Activated CD8-positive, alpha-beta memory T cell treated with anti-CD3 and anti-CD28 coated beads for 24 hours (primary cell): Measurements from ENCODE around the gene NPPB.

Experiments
- DNase-seq: peaks from one replicate; pipeline ENCODE4 v3.0.0-alpha.2; 2020

The NPPB gene

GRCh38 chr1:11831945-11832725, 26.6 kb downstream of the NPPB start:
- DNase-seq = no peak

DNA sequence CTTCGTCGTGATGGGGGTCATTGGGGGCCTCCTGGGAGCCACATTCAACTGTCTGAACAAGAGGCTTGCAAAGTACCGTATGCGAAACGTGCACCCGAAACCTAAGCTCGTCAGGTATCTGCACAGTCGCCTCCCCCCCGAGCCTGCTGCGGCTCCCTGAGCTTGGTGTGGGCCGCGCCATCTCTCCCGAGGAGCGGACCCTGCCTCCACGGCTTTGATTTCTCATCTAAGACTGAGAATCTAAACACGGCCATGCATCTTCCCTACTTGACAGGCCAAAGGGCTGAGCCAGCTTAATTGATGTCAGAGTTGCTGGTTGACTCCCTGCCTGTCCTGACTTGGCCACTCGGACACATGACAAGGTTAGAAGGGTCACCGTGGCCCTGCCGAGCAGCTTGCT, 30.2 kb downstream of the NPPB start:
- DNase-seq = no peak

- no peak for DNase-seq
Measured at GRCh38 chr1:11826946-11827345, 31.8 kb downstream of the NPPB start.

DNA sequence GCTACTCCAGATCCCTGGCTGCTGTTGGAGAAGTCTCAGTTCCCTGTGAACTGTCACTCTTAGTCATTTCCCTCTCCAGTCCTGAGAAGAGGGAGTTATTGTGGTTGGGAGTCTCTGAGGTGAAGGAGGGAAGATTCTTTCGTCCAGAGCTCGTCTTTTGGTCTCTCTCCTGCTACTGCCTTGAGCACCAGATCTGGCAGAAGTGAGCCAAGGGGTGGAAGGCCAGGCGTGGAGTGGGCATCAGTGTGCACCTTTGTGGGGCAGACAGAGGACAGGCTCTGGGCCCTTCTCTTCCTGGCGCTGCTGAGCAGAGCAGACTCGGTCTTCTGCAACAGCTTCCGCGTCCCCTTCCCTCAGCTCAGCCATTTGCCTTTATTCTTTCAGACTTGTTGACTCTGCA, 33.6 kb downstream of the NPPB start:
- DNase-seq = no peak

DNA sequence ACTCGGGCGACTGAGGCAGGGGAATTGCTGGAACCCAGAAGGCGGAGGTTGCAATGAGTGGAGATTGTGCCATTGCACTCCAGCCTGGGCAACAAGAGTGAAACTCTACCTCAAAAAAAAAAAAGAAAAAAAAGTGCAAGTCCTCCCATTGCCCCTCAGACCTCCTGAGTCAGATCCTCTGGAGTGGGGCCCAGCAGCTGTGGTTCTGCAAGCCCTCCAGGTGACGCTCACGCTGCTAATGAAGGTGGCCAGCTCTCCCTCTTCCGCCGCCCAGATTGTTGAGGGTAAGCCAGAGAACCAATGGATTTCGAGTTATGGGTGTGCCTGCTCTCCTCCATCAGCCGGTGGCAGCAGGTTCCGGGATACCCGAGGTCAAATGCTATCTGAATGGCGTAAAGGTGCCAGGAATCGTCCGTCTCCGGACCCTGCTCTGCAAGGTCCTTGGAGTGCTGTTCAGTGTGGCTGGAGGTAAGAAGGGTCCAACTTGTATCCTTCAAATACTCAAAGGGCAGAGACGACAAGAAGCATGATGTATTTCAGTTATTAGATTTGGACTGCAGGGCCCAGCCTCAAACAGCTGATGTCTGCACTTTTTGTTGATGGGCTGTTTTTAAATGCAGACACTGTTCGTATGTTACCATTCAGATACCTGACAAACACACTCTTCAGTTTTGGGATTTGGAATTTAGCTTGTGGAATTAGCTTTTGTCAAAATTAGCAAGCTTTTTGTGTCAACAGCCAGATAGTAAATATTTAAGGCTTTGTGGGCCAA, 35.2 kb downstream of the NPPB start:
- DNase-seq = no peak

DNA sequence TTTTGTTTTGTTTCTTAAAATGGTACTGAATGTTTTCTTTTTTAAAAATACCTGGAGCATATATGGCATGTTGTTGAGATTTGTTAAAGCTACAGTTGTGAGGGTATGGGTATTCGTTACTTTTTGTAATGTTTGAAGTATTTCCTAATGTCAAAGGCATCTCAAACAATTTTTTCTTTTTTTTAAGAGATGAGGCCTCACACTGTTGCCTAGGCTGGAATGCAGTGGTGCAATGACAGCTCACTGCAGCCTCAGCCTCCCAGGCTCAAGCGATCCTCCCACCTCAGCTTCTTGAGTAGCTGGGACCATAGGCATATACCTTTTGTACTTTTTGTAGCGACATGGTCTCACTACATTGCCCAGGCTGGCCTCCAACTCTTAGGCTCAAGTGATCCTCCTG, 36.7 kb downstream of the NPPB start:
- no peak for DNase-seq

DNA sequence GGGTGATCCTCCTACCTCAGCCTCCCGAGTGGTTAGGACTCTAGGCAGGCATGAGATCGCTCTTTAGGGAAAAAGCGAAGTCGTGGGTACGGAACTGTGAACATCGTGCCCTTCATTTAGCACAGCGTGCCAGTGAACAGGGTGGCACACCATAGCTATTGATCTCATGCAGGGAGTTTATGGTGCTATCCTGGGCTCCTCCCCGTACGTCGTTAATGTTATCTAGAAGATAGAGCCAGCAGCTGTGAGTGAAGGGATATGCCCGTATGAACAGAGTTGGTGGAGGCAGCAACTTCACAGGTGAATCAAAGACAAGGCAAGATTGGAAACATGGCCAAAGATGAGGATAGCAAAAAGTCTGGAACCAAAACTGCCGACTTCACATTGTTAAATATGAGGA, 41.6 kb downstream of the NPPB start:
- DNase-seq = no peak

DNA sequence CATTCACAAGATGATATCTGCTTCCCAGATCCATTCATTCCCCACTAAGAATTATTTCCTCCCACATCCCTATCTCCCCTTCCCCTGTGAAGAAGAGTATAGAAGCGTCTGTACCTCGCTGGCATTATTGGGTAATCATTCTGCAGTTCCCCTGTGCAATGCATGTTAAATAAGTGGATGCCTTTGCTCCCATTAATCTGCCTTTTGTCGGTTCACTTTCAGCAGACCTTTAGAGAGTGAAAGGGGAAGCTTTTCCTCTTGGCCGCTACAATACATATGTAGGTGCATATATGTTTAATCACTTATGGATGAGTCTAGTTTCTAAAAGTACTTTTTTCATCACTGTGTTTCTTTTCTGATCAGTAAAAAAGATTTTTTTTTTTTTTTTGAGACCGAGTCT, 45.7 kb downstream of the NPPB start:
- no peak for DNase-seq
